GM12865 (cell line): Measurements from ENCODE around the gene SF3A2.
A peak's percentile ranks its signal among the peaks of the same experiment; 100 is the strongest.

Source experiments
- DNase-seq: peaks from one replicate; pipeline ENCODE4 v3.0.0; 2010; ENCODE audit warnings: low read depth
- H3K4me3 ChIP-seq: 2 replicates; pipeline ENCODE4 v1.5.1; 2011; ENCODE audit warnings: mild to moderate bottlenecking, low read depth, low read length, control low read depth
- CTCF ChIP-seq: IDR thresholded peaks from 2 replicates; pipeline ENCODE4 v1.5.1; 2011; ENCODE audit warnings: low read length, control low read depth, low read depth, inconsistent platforms; ENCODE audit not compliant: insufficient read depth; ENCODE audit errors: missing control alignments

The SF3A2 gene

GRCh38 chr19:2221250-2221831, 15.3 kb upstream of the SF3A2 start:
- no peak for DNase-seq
- TF ChIP-seq CTCF = no peak
- H3K4me3 ChIP-seq = no peak overlapping the region

GRCh38 chr19:2221918-2222317, 14.7 kb upstream of the SF3A2 start:
- H3K4me3 ChIP-seq = no peak overlapping the region
- no peak for TF ChIP-seq CTCF
- DNase-seq = no peak

DNA sequence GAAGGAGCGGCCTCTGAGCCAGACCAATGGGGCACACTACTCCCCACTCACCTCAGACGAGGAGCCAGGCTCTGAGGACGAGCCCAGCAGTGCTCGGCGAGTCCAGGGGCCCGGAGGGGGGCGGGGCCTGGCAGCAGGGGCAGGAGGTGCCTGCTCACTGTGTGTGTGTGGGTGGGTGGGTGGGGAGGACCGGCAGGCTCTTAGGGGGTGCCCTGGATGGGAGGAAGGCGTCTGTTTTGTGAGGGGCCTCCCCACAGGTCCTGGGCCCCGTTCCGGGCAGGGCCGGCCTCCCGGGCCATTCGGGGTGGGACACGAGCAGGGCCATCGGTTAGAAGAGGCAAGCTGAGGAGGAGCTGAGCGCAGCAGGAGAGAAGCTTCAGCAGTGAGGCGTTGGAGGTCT, 13.2 kb upstream of the SF3A2 start:
- no peak for DNase-seq
- no peak overlapping the region for H3K4me3 ChIP-seq
- TF ChIP-seq CTCF = no peak

- no peak overlapping the region for H3K4me3 ChIP-seq
- TF ChIP-seq CTCF = no peak
- DNase-seq = peak; percentile 82
These were observed 12.7 kb upstream of the SF3A2 start for GRCh38 chr19:2223959-2224358.

GRCh38 chr19:2224754-2225349, 11.8 kb upstream of the SF3A2 start:
- TF ChIP-seq CTCF = no peak
- no peak for DNase-seq
- no peak overlapping the region for H3K4me3 ChIP-seq

GRCh38 chr19:2225415-2226050, 11.1 kb upstream of the SF3A2 start:
- TF ChIP-seq CTCF = no peak
- DNase-seq = no peak
- no peak overlapping the region for H3K4me3 ChIP-seq
